Activated T-helper 9 cell treated with anti-CD3 and anti-CD28 coated beads, Interleukin-2, amount 50 U/mL, for 16 hours (primary cell): ENCODE results near the gene MYO1E.
A peak's percentile ranks its signal among the peaks of the same experiment; 100 is the strongest.

Experiments
- DNase-seq: peaks from one replicate; pipeline ENCODE4 v3.0.0-alpha.2; 2020; ENCODE audit warnings: low read depth

Gene MYO1E

DNA sequence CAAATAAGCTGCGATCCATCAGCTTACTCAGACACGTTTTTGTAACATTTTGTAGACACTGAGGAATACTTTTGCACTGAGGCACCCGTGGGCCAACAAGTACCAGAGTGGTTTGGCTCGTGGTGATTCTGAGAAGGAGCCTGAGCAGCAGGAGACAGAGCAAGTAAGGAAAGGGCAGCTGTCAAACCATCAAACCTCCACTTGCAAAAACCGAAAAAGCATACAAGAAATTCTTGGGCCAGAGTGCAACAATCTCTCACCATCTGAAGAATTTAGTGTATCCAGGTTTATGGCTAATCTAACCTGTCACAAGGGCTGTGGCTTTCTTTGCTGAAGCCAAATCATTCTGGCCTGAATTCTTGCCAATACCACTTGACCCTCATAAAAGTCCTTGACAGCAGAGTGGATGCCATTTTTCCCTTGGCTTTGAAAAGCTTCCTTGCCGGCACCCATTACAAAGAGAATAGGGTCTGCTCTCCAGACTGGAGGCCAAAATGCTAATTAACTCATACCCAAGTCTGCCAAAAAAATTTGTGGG is 56.7 kb downstream of the MYO1E start:
- DNase-seq: no peak

DNA sequence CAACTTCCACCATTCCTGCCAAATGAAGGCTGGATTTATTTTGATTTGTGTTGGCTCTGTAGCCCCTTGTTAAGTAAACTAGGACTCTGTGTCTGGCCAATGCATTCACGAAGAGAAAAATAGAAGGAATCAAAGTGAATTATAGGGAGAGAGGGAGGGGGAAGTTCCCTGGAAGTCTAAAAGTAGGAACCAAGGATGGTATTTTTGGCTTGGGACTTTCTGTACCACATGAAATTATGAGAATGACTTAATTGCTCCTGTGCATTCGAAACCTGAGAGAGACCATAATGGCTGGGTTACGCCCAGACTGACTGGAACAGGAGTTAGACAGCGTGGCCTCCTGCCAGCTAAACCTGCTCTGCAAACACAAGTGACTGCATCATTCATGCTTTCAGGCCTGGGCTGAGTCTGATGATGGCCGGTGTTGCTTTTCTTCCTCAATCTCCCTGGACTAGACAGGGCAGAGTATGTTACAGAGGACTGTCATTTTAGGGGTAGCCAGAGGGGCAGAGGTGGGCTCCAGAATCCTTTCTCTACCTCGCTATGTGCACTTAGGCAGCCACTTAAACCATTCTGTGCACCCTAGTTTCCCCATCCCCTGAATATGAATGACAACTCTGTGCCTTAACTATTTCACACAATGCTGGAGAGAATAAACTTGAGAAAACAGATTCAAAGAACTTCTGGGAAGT is 58.9 kb downstream of the MYO1E start:
- DNase-seq: no peak

DNA sequence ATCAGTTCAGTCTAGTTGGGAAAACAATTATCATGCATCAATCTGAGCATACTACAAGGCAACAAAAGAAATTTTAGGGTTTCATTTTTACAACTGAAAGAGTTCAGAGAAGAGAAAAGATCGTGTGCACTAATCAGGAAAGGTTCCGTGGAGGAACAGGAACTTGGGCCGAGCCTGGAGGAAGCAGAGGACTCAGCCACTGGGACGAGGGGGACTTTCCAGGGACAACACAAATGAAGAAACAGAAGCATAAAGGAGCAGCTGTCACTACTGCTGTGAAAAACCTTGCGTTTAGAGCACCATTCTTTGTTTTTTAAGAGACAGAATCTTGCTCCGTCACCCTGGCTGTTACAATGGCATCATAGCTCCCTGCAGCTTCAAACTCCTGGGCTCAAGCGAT is 60.5 kb downstream of the MYO1E start:
- no peak for DNase-seq

DNA sequence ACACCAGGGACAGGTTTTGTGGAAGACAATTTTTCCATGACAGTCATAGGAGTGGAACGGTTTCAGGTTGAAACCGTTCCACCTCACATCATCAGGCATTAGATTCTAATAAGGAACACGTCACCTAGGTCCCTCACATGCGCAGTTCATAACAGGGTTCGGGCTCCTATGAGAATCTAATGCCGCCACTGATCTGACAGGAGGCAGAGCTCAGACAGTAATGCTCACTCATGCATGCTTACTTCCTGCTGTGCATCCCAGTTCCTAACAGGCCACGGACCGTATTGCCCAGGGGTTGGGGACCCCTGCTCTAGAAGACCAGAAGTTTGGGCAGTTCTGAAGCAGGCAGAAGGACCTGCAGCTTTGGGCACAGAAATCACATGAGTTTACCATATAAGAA is 61.5 kb downstream of the MYO1E start:
- DNase-seq: no peak

DNA sequence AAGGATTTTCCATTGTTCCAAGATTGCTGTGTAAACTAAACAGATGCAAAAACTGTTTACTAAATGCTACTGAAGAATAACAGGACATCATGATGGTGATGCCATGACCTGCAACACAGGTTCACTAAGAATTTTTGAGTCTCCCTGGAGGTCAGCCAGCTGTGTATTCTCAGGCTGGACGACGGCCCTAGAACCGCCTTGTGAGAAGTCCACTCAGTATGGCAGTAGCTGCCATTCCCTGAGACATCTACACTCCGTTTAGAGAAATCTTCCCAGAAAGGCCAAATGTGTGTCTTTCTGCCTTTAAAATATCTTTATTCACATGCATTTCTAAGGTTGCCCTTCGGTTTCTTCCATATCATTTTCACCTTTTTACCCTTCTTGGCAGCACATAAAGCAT is 63.3 kb downstream of the MYO1E start:
- DNase-seq: no peak

DNA sequence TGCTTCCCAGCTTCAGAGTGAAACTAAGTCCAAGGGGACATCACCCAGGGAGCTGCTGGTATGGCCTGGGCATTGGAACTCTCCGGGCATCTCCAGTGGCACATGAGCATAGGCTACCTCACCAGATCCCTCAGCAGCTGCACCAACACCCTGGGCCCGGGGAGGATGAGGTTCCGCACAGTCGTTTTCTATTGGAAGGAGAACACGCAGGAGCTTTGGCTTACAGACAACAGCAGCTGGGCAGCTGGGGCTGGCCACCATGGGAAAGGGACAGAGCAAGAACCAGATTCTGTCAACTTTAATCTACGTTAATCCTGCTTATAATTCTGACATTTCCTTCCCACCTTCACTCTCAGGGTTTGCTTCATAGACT is 65.5 kb downstream of the MYO1E start:
- no peak for DNase-seq

DNA sequence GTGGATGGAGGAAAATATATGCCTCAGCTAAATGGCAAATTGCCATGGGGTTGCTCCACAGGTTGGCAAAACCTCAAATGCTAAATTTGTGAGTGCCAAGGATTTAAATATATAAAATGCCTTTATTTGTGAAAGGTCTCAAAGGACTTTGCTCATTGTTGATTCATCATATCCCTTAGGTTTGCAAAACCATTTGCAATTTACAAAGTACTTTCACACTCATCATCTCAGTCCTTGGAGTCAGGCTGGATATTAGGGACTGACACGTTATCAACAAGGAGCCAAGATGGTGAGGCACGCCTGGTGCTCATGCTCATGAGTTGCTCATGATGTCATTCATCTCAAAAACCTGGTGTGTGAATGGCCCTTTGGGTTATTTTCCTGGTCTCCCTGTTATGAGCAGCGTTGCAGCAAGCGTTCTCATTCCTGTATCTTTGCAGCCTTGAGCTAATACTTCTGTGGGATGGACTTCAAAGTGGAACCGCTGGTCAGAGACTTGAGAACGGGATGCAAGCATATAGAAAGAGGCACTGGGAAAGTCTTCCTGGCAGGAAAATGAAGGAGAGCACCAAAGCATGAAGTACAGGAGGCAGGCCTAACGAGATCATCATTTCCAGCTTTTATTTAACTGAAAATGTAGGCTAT is 66.0 kb downstream of the MYO1E start:
- no peak for DNase-seq

DNA sequence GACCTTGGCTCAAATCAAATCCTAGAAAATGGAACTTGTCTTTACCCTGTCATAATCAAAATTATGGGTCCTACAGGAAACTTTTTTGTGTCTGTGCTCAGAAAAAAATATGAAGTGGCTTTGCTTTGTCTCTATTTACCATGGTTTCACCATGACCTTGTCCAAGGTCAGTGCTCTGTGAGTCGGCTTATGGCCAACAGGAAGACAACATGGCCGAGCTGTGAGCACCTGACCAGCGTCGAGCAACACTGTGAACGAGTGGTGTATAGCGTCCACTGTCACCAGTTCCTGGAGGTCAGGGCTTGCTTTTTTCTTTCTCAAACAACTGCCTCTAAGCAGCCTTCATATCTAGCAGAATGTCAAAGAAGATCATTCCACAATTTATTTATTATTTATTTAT is 67.9 kb downstream of the MYO1E start:
- DNase-seq: no peak

DNA sequence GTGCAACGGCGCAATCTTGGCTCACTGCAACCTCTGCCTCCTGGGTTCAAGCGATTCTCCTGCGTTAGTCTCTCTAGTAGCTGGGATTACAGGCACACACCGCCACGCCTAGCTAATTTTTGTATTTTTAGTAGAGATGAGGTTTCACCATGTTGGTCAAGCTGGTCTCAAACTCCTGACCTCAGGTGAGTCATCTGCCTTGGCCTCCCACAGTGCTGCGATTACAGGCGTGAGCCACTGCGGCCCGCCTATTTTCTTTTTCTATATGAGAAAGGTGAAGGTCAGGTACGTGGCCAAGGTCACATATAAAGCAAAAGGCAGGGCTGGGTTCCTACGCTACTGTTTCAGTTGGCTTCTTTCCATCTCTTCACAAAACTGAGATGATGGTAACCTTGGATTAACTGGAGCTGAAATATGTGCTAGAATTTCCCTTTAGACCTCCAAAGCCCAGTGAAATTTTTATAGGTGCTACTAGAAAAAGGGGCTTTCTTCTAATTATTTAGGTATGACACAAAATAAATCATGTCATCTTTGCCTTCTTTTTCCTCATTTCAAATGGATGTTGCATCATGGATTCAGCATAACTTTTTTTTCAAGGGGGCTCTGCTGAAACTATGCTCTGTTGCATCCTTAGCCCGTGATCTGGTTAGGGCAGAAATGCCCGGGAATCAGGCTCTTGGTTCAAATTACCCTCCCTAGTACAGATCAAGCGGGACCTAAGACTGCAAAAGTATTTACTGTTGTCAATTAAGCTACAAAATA is 68.5 kb downstream of the MYO1E start:
- DNase-seq: no peak

DNA sequence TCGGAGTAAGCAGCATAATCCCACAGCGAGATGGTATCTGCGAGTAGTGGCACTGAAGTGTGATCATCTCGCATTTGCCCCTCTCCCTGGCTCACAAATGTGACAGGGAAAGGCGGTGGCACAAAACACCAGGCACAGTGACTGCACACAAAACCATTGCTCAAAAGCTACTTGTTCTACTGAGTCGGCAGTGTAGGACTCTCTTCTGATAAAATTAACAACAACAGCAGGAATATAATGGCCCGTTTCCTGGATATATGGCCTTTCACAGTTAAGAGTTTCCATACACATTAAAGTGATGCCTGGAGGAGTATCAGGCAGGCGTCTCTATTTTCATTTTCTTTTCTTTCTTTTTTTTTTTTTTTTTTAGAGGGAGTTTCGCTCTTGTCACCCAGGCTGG is 69.0 kb downstream of the MYO1E start:
- DNase-seq: no peak

DNA sequence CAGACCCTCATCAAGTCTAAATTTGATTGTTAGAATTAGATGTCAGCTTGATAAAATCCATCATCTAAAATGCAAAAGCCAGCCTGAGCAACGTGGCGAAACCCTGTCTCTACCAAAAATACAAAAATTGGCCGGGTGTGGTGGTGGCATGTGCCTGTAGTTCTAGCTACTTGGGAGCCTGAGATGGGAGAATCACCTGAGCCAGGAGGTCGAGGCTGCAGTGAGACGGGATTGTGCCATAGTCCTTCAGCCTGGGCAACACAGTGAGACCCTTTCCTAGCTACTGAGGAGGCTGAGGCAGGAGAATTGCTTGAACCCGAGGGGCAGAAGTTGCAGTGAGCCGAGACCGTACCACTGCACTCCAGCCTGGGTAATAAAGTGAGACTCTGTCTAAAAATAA is 69.5 kb downstream of the MYO1E start:
- DNase-seq: no peak

DNA sequence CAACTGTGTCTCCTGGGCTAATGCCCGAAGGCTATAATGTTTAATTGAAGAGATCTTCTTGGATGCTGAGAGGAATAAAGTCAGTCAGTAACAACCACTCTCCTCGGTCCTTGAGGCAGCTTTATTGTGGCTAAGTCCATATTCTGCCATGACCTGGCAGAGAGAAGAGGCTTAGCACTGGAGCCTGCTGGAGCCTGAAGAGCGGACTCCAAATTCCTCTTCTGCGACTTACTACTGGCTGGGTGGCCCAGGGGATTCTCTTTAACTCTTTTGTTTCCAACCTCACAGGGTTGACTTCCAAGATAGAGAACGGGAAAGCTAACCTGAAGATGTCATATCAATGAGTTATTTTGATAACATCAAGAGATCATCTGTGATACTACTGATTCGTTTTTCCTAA is 71.1 kb downstream of the MYO1E start:
- DNase-seq: no peak

DNA sequence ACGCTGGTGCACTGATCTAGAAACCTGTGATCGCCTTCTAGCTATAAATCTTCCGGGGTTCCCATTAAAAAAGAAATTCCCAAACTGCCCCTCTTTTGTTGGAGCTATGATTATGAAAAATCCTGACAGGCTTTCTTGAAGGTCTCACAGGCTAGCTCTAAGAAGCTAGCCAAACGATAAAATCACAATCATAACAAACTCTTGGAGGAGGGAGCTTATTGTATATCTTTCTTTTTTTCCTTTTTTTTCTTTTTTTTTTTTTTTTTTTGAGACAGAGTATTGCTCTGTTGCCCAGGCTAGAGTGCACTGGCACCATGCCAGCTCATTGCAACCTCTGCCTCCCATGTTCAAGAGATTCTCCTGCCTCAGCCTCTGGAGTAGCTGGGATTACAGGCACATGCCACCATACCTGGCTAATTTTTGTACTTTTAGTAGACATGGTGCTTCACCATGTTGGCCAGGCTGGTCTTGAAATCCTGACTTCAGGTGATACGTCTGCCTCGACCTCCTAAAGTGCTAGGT is 72.0 kb downstream of the MYO1E start:
- no peak for DNase-seq

DNA sequence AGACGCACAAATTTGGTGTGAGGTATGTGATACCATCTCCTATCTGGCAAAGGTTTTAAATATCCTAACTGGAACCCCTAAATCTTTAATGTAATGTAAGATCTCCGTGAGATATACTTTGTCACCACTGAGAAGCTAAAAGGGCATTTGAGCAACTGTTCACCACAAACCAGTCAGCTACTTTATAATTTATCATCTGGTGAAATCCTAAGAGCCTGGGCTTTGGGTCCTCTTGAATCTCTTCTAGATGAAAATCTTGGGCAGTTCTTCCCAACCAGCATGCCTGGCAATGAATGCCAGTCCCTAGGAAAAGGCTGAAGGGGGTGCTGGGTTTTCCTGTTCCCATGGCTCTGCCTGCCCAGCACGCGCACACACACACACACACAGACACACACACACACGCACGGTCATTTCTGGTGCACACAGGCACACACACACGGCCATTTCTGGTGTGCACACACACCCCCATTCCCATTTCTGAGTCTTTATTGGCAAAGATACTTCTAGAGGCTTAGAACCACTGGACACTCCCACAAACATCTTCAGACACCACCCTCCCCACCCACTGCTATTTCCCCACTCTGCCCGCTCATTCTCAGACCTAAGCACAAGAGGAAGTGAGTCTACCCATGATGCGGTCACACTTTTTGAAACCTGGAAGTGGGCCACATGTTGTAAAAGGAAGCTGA is 72.6 kb downstream of the MYO1E start:
- DNase-seq: peak; percentile 50

DNA sequence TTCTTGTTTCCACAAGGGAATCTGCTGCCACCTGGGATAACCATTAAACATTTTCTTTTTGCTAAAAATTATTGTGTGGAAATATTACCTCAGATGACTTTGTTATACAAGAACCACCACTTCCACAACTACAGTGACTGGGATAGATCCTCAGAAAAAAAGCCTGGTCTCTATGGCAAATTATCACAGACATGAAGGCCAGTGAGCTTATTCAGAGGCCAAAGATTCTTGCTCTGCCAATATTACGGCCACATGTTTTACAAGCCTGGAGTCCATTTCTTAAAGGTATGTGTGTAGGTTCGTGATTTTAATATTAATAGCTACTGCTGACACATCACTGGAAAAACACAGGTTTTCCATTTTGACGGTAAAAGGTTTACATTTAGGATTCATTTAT is 73.8 kb downstream of the MYO1E start:
- no peak for DNase-seq

DNA sequence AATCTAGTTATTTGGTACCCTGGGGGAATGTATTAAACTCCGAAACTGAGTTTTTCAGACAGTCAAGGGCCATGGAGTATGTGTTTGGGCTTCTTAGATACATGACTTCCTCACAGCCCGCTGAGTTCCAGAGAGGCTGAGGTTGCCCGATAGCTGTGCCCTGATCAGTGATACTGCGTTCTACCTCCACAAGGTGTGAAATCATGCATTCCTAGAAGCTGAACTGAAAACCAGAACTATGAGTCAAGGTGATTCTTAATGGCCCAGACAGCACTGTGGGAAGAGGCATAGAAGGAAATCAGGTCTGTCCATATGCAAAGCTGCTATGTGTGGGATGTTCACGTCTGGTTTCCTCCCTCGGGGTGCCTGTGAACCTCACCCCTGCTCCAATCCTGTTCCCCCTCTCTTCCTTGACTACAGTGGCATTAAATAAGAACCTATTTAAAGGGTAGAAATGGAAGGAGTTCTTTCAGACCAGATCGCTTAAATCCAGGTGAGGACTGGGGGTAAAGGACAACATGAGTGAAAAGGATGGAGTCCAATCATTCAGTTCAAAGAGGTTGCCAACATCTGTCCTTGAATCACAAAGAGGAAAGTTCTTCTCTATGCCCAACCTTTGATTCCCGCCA is 74.3 kb downstream of the MYO1E start:
- DNase-seq: peak; percentile 12

DNA sequence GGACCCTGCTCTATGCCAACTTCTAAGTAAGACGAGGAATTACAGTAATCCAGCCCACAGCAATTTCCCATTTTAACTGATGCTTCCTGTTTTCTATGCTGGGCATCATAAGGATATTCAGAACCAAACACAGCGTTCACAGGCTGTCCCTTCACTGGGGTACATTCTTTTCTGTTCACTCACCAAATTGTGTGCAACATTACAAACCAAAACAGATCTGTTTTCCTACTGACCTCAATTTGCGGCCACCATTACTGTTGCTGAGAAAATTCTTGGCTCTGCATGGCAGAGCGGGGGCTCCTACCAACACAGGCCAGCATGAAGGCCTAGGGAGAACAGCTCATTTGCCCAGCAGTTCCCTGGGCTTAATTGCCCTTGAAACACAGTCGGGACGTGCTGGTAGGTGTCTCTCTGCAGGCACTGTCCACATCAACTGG is 76.5 kb downstream of the MYO1E start:
- DNase-seq: no peak

DNA sequence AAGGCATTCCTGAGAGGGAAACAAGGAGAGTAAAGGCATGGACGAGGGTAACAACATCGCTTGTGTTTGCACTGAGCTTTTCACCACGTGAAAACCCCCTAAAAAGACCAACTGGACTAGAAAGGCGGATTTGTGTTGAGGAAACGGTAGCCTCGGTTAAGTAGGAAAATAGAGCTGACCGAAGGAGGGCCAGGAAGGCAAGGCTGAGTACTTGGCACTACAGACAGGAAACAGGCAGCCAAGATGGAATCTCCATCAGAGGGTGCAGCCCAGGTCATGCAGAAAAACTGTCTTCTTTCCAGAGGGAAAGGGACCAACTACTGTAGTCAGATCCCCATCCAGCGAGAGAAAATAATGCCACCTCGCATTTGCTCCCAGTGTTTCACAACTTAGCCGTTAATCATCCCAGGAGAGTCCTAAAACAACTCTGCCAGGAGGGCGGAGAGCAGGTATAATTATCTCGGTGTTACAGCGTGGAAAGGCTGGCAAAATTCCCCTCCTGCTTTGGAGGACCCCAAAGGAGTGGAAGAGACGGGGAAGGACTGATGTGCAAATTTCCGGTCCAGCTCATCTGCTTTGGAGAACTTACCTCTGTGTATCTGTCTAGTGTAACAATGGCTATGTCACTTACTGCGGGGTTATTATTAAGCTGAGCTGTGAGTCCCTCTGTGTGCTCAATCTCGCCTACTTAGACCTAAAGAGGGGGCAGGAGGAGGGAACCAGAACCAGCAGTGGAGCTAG is 77.2 kb downstream of the MYO1E start:
- no peak for DNase-seq

DNA sequence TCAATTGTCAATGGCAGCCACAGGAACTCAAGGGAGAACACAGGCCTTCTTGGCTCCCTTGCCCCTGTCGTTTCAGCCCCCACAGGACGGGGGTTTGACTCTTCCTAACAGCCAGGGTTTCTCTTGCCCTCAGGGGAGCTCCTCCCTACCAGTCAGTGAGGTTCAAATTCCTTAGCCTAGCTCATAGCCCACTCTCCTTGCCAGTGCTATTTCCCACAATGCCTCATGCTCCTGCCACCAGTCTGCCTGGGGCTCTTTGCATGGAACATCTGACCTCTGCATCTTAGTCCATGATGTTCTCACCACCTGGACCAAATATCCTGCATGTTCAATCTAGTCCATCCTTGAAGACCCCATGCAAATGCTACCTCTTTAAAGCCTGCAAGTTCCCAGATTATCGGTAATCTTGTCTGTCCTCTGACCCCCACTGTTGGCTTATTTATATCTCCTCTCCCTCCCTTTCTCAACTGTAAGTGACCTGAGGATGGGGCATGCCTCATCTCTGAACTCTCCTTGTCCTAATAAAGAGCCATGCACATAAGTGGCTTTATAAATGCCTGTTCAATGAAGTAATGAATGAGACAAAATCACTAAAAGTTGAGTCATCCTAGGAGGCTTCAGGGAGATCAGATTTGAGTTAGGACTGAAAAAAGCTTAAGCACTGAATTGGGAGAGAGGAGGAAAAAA is 78.0 kb downstream of the MYO1E start:
- no peak for DNase-seq

DNA sequence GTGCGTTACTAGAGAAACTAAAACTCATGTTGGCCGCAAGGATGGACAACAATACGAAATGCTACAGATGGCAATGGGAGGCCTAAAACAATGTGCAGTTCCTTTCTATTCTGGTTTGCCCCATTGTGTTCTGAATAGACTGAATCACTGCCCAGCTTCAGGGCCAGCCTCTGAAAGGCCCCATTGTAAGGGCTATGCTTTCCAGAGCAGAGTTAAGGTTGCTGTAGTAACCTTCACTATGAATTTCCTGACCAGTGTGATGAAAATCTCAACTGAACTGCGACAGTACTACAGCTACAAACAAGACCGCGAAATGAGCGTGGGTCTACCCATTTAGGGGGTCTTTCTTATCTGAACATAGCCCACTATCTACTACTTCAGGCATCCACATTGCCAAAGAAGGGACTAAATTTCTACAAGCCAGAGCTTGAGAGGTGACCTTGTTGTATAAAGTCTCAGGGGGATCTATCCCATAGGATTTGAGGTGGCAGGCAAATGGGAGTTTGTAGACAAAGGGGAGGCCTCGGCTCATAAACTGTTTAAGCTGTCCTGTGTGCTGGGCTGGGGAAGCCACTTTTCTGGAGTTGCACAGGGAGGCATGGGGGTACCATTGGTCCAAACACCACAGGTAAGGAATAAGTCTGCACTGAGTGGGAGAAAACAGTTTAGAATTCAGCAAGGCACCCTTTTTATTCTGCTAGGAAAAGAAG is 80.1 kb downstream of the MYO1E start:
- DNase-seq: no peak
